ENCODE data around the gene MAGEA2. TPM values are rescaled to one million over a fixed set of nuclear protein-coding genes. Genes with fewer than 3 reads are reported as not detected.

The MAGEA2 gene
- total and polyA plus RNA-seq, 9 of the 15 experiments (the other 6 are each of a cell fraction or from before 2014, with no cell fraction given) = 18.6 to 48.5 (median 37.1) TPM

DNA sequence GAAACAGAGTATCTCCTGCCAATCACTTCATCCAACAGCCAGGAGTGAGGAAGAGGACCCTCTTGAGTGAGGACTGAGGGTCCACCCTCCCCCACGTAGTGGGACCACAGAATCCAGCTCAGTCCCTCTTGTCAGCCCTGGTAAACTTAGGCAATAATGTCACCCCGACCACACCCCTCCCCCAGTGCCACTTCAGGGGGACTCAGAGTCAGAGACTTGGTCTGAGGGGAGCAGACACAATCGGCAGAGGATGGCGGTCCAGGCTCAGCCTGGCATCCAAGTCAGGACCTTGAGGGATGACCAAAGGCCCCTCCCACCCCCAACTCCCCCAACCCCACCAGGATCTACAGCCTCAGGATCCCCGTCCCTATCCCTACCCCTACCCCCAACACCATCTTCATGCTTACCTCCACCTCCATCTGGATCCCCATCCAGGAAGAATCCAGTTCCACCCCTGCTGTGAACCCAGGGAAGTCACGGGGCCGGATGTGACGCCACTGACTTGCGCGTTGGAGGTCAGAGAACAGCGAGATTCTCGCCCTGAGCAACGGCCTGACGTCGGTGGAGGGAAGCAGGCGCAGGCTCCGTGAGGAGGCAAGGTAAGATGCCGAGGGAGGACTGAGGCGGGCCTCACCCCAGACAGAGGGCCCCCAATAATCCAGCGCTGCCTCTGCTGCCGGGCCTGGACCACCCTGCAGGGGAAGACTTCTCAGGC is 20.2 kb downstream of the MAGEA2 start, which contains the start of the genes CSAG1 and MAGEA12 (continued):
- TF ChIP-seq, protein P1, sequence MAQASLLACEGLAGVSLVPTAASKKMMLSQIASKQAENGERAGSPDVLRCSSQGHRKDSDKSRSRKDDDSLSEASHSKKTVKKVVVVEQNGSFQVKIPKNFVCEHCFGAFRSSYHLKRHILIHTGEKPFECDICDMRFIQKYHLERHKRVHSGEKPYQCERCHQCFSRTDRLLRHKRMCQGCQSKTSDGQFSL (CRISPR knock-in tag; IDR thresholded peaks at IDR 0.05) = 0 out of 2 replicates have a peak, but pooled peaks have one; percentile 60
- TF ChIP-seq, protein P1 (tag; IDR thresholded peaks at IDR 0.05) = peak in 1 of 2 experiments; percentile 46; a peak in 1 of 4 replicates
- TF ChIP-seq ATF1 (CRISPR knock-in tag; IDR thresholded peaks at IDR 0.05) = peak; percentile 48
- TF ChIP-seq ATF1 (tag; IDR thresholded peaks at IDR 0.05) = peak; percentile 53
- peak; percentile 90 for TF ChIP-seq CREB1 (IDR thresholded peaks at IDR 0.05)
- peak; percentile 89 for TF ChIP-seq CREB1 (CRISPR knock-in tag; IDR thresholded peaks at IDR 0.05)
- TF ChIP-seq ETV1 (tag; conservative IDR thresholded peaks at IDR 0.05; ENCODE audit: low read depth) = peak; percentile 78
- peak; percentile 56; the same call in 1 of the 2 replicates for TF ChIP-seq EP400 (IDR thresholded peaks at IDR 0.05)
- TF ChIP-seq NUFIP1 (IDR thresholded peaks at IDR 0.05; ENCODE audit: partially characterized antibody) = no peak
- TF ChIP-seq PHF20 (IDR thresholded peaks at IDR 0.05; ENCODE audit: partially characterized antibody) = peak; percentile 58
- peak; percentile 64 for TF ChIP-seq ZFP36 (IDR thresholded peaks at IDR 0.05; ENCODE audit: low read depth, low read length, partially characterized antibody)
- TF ChIP-seq MYC (IDR thresholded peaks at IDR 0.05; ENCODE audit: low read depth, low read length) = peak; percentile 48; the same call in 1 of the 2 replicates
- no peak for TF ChIP-seq MYC (CRISPR knock-in tag; IDR thresholded peaks at IDR 0.05; ENCODE audit: borderline replicate concordance, low read depth)
- TF ChIP-seq NFE2 (IDR thresholded peaks at IDR 0.05; ENCODE audit: low read depth) = no peak
- no peak for TF ChIP-seq RUNX1 (IDR thresholded peaks at IDR 0.05; ENCODE audit: low read depth)
- TF ChIP-seq, protein P2, sequence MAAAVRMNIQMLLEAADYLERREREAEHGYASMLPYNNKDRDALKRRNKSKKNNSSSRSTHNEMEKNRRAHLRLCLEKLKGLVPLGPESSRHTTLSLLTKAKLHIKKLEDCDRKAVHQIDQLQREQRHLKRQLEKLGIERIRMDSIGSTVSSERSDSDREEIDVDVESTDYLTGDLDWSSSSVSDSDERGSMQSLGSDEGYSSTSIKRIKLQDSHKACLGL (CRISPR knock-in tag; IDR thresholded peaks at IDR 0.05; ENCODE audit: borderline replicate concordance, poor library complexity, severe bottlenecking) = no peak
- TF ChIP-seq HCFC1 (IDR thresholded peaks at IDR 0.05; ENCODE audit: low read depth, low read length) = peak; percentile 73
- TF ChIP-seq, protein P3, sequence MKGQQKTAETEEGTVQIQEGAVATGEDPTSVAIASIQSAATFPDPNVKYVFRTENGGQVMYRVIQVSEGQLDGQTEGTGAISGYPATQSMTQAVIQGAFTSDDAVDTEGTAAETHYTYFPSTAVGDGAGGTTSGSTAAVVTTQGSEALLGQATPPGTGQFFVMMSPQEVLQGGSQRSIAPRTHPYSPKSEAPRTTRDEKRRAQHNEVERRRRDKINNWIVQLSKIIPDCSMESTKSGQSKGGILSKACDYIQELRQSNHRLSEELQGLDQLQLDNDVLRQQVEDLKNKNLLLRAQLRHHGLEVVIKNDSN (CRISPR knock-in tag; IDR thresholded peaks at IDR 0.05) = peak; percentile 80
- TF ChIP-seq, protein P4, sequence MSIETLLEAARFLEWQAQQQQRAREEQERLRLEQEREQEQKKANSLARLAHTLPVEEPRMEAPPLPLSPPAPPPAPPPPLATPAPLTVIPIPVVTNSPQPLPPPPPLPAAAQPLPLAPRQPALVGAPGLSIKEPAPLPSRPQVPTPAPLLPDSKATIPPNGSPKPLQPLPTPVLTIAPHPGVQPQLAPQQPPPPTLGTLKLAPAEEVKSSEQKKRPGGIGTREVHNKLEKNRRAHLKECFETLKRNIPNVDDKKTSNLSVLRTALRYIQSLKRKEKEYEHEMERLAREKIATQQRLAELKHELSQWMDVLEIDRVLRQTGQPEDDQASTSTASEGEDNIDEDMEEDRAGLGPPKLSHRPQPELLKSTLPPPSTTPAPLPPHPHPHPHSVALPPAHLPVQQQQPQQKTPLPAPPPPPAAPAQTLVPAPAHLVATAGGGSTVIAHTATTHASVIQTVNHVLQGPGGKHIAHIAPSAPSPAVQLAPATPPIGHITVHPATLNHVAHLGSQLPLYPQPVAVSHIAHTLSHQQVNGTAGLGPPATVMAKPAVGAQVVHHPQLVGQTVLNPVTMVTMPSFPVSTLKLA (conservative IDR thresholded peaks at IDR 0.05) = 0 out of 4 replicates have a peak, but pooled peaks of 1 of the 2 experiments have one; percentile 34
- TF ChIP-seq SRSF7 (optimal IDR thresholded peaks at IDR 0.05; ENCODE audit: low read depth, low read length) = no peak
- TF ChIP-seq TAF1 (IDR thresholded peaks at IDR 0.05; ENCODE audit: control insufficient read depth, extremely low read depth, insufficient read depth, low read length, severe bottlenecking) = peak; percentile 79
- TF ChIP-seq CBX5 (IDR thresholded peaks at IDR 0.05; ENCODE audit: borderline replicate concordance, low read depth) = no peak
- TF ChIP-seq CHD2 (IDR thresholded peaks at IDR 0.05; ENCODE audit: low read depth, low read length) = peak; percentile 95
- TF ChIP-seq CEBPG (CRISPR knock-in tag; IDR thresholded peaks at IDR 0.05) = no peak
- TF ChIP-seq CEBPG (tag; conservative IDR thresholded peaks at IDR 0.05 in 1 of 2, IDR thresholded peaks at IDR 0.05 in 1 of 2) = no peak
